A673 (cell line): ENCODE data around the gene PMAIP1. TPM values are rescaled to one million over a fixed set of nuclear protein-coding genes. Genes with fewer than 3 reads are reported as not detected.

Experiments used
- BruUV-seq: library from RNA; stranded (reverse); fragments of 400-500 nt; replicated peaks from 2 replicates; lab custom pipeline; 2021; lab: Mats Ljungman, UMichigan
- CTCF ChIA-PET: fragments of 300-600 bp; sonication (Branson Sonifier 250); formaldehyde crosslinking; loops from one replicate; lab custom pipeline; 2022; ENCODE audit warnings: antibody characterized with exemption; lab: Charles Lee
- POLR2A ChIA-PET: fragments of 300-600 bp; sonication (Branson Sonifier 250); formaldehyde crosslinking; loops from one replicate; lab custom pipeline; 2022; ENCODE audit warnings: antibody characterized with exemption; ENCODE audit not compliant: low non-redundant PET; lab: Charles Lee
- DNase-seq: peaks from one replicate; pipeline ENCODE4 v3.0.0-alpha.2; 2015; ENCODE audit warnings: low spot score
- H3K27ac ChIP-seq: fragments of 200-600 bp; sonication (generic); 2 replicates; pipeline ENCODE4 v1.5.1; 2016; ENCODE audit warnings: mixed run types, low read depth, mild to moderate bottlenecking, mixed read lengths, antibody characterized with exemption, low read length; ENCODE audit not compliant: poor library complexity, severe bottlenecking
- H3K27me3 ChIP-seq: fragments of 200-600 bp; sonication (generic); replicated peaks from 2 replicates; pipeline ENCODE4 v1.6.1; 2017; ENCODE audit warnings: mixed run types, low read depth, mild to moderate bottlenecking, mixed read lengths, antibody characterized with exemption, low read length; ENCODE audit not compliant: insufficient read depth, poor library complexity
- H3K36me3 ChIP-seq: fragments of 200-600 bp; sonication (generic); 2 replicates; pipeline ENCODE4 v1.6.1; 2016; ENCODE audit warnings: mixed run types, mild to moderate bottlenecking, mixed read lengths, antibody characterized with exemption, low read length; ENCODE audit not compliant: insufficient read depth, poor library complexity, severe bottlenecking
- H3K4me1 ChIP-seq: fragments of 200-600 bp; sonication (generic); 2 replicates; pipeline ENCODE4 v1.6.1; 2017; ENCODE audit warnings: mixed run types, mild to moderate bottlenecking, mixed read lengths, antibody characterized with exemption, low read length; ENCODE audit not compliant: insufficient read depth, poor library complexity, severe bottlenecking
- H3K4me3 ChIP-seq: fragments of 200-600 bp; sonication (generic); 2 replicates; pipeline ENCODE4 v1.5.1; 2016; ENCODE audit warnings: low read depth, mixed run types, mild to moderate bottlenecking, mixed read lengths, low read length; ENCODE audit not compliant: poor library complexity, severe bottlenecking
- H3K9me3 ChIP-seq: fragments of 200-600 bp; sonication (generic); 2 replicates; pipeline ENCODE4 v1.6.1; 2016; ENCODE audit warnings: mixed run types, low read depth, mild to moderate bottlenecking, mixed read lengths, antibody characterized with exemption, low read length; ENCODE audit not compliant: poor library complexity, severe bottlenecking
- EZH2 ChIP-seq: fragments of 200-600 bp; sonication (generic); IDR thresholded peaks from 2 replicates; pipeline ENCODE4 v1.6.1; 2017; ENCODE audit warnings: borderline replicate concordance, low read depth, mild to moderate bottlenecking, mixed read lengths, antibody characterized with exemption, low read length; ENCODE audit not compliant: poor library complexity, severe bottlenecking
- intact Hi-C: fragments of 100-400 bp; cut with micrococcal nuclease; formaldehyde crosslinking; loops from one replicate; pipeline ENCODE4 v1.10.0; 2022; ENCODE audit not compliant: unreplicated experiment
- total RNA-seq: library from RNA; stranded (reverse); gene quantifications from 2 replicates; pipeline ENCODE4 v1.2.3, GENCODE V29; 2021
- TF ChIP-seq, protein P1 (sequence below): fragments of 300-800, 200-600 bp; sonication (generic); conservative IDR thresholded peaks from 2 replicates; pipeline ENCODE4 v1.5.1; 2017; ENCODE audit warnings: low read depth, mild to moderate bottlenecking, antibody characterized with exemption, low read length, moderate library complexity, mixed read lengths

Gene PMAIP1
- total RNA-seq, 1 experiment from 2014 or later = 43.6 TPM

DNA sequence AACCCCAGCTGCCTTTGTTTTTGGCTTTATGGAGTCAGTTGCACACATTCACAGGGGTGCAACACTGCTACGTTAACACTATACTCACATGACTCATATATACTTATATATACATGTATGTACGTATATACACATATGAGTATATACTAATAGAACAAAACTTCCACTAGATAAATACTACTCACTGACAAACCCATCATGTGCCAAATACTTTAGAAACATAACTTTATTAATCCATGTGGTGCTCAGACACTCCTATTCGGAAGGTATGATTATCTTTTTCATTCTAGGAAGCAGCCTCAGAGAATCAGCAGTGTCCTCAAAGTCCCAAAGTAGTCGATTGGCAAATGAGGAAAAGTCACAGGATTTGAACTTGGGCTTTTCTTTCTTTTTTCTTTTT is 7.9 kb downstream of the PMAIP1 start:
- intact Hi-C loops = no loop called here
- TF ChIP-seq, protein P1, sequence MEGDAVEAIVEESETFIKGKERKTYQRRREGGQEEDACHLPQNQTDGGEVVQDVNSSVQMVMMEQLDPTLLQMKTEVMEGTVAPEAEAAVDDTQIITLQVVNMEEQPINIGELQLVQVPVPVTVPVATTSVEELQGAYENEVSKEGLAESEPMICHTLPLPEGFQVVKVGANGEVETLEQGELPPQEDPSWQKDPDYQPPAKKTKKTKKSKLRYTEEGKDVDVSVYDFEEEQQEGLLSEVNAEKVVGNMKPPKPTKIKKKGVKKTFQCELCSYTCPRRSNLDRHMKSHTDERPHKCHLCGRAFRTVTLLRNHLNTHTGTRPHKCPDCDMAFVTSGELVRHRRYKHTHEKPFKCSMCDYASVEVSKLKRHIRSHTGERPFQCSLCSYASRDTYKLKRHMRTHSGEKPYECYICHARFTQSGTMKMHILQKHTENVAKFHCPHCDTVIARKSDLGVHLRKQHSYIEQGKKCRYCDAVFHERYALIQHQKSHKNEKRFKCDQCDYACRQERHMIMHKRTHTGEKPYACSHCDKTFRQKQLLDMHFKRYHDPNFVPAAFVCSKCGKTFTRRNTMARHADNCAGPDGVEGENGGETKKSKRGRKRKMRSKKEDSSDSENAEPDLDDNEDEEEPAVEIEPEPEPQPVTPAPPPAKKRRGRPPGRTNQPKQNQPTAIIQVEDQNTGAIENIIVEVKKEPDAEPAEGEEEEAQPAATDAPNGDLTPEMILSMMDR = no peak
- no peak for TF ChIP-seq EZH2
- POLR2A ChIA-PET = no interaction called here

DNA sequence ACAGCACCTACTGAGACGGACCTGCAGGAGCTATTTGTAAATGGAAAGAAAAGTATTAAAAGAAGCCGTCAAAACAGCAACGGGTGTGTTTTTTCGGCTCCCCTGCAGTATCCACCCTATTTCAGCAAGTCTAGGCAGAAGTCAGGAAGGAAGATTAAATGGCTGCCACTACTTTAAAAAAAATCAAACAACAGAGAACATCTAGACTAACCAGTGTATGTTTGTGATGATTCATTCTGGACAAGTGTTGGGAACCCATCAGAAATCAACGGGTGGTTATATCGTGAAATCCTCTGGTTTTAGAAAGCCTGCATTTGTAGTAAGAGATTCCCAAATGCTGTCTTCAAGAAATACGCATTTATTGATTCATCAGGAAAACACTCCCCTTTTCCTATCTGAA is 9.0 kb downstream of the PMAIP1 start:
- no peak for TF ChIP-seq EZH2
- Histone ChIP-seq H3K36me3 (peaks cover 2% of the 10 kb centered on the region), H3K4me1 (peaks cover 5% of the 10 kb centered on the region), H3K9me3 (no peaks in the 10 kb centered on the region), H3K27me3 (no peaks in the 10 kb centered on the region), H3K27ac (no peak overlapping the region), H3K4me3 (no peak overlapping the region)
- POLR2A ChIA-PET = no interaction called here
- peak; percentile 6 for DNase-seq
- CTCF ChIA-PET = no interaction called here
- BruUV-seq = no TSS peak
- intact Hi-C loops = no loop called here

More for the DNA sequence above, 7.9 kb downstream of the PMAIP1 start:
- no peak for DNase-seq
- H3K27me3 ChIP-seq = no peaks in the 10 kb centered on the region
- H3K4me1 ChIP-seq = peaks cover 8% of the 10 kb centered on the region
- CTCF ChIA-PET = no interaction called here
- no TSS peak for BruUV-seq
- no peaks in the 10 kb centered on the region for H3K9me3 ChIP-seq
- peaks cover 13% of the 10 kb centered on the region for H3K36me3 ChIP-seq
- no peak overlapping the region for H3K4me3 ChIP-seq
- H3K27ac ChIP-seq = no peak overlapping the region

DNA sequence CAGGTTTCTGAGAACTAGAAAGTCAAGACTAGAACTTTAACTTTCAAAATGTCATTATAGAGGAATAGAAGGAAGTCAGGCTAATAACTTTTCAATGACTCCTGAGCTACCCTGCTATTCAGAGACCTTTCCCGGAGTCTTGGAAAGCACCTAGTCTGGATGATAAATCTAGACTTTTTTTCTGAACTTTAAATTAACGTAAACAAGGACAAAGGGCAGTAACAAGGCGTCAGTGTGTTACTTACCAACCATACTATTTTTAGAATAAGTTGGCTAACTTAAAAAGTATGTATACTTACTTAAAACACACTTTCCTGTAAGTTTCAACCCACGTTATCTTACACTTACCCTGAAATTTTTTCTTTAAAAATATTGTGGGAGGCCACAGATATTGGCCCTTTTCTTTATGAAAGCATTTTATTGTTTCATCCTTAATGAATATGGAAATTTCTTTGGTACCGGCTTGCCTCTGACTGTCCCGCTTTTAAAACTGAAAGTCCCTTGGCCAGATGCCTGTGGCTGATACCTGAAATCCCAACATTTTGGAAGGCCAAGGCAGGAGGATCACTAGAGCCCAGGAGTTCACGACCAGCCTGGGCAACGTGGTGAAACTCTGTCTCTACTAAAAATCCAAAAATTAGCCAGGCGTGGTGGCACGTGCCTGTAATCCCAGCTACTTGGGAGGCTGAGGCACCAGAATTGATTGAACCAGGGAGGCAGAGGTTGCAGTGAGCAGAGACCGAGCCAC is 9.7 kb downstream of the PMAIP1 start:
- Histone ChIP-seq H3K36me3 (no peaks in the 10 kb centered on the region), H3K4me3 (no peak overlapping the region), H3K4me1 (no peaks in the 10 kb centered on the region), H3K27me3 (no peaks in the 10 kb centered on the region), H3K9me3 (no peaks in the 10 kb centered on the region), H3K27ac (no peak overlapping the region)
- TF ChIP-seq, protein P1 = no peak
- no peak for TF ChIP-seq EZH2
- intact Hi-C loops = no loop called here
- no TSS peak for BruUV-seq
- CTCF ChIA-PET = no interaction called here
- POLR2A ChIA-PET = no interaction called here
- no peak for DNase-seq
